ENCODE measurements around the gene MGA.
A peak's percentile ranks its signal among the peaks of the same experiment; 100 is the strongest.
"Not testable (repeated sequence)": the region's sequence is repeated elsewhere in the genome, so short reads cannot be mapped to it uniquely, and the experiment has no call there.

MGA gene

GRCh38 chr15:41714291-41714690 lies 54.1 kb downstream of the MGA start:
- DNase-seq (ENCODE audit: low read depth in 2 of 2), result no peak

GRCh38 chr15:41716864-41717263 lies 56.7 kb downstream of the MGA start:
- DNase-seq (ENCODE audit: low read depth in 2 of 2), result no peak

GRCh38 chr15:41727143-41727542 lies 66.9 kb downstream of the MGA start:
- no peak for DNase-seq (ENCODE audit: low read depth in 2 of 2)

DNA sequence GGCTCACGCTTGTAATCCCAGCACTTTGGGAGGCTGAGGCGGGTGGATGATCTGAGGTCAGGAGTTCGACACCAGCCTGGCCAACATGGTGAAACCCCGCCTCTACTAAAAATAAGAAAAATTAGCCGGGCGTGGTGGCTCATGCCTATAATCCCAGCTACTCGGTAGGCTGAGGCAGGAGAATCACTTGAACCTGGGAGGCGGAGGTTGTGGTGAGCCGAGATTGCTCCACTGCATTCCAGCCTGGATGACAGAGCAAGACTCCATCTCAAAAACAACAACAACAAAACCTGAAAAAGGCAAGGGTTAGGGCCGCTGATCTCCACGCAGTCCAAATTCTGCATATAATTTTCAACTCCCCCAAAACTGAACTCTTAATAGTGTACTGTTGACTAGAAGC lies 67.9 kb downstream of the MGA start:
- DNase-seq (ENCODE audit: low read depth in 2 of 2), result not testable (repeated sequence)

DNA sequence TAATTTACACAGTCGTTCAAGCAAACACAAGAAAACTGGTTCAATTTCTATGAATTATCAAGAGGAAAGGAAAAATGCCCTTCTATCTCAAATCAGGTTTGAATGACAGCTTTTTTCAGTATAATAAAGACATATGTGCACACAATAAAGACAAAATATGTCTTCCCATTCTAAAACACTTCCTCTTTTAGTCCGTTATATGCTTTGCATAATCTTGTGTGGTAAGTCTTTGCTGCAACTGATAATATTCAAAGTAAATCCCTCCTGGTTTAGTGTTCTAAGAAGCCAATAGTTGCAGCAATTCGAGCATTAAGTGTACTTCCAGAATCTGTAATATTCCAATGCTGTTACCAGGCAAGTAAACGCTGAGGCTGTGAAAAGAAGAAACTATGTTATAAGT lies 70.3 kb downstream of the MGA start:
- no peak for DNase-seq (ENCODE audit: low read depth in 2 of 2)

DNA sequence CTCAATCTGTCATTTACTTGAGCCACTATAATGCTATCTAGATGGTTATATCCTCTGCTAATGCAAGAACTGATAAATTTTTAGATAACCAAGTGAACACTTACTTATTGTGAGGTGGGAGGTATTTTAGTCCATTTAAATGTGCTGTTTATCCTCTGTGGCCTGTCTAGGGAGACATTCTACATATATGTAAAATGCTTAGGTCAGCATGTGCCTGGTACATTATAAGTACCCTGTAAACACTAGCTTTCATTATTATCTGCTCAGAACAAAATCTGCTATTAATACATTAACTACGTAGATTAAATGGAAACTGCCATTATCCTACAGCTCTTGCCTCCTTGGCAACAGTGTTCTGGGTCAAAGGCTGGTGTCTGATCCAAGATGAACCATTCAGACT lies 72.3 kb downstream of the MGA start:
- DNase-seq (ENCODE audit: low read depth in 2 of 2), result no peak

GRCh38 chr15:41734079-41734478 lies 73.9 kb downstream of the MGA start:
- DNase-seq (ENCODE audit: low read depth in 2 of 2), result no peak

DNA sequence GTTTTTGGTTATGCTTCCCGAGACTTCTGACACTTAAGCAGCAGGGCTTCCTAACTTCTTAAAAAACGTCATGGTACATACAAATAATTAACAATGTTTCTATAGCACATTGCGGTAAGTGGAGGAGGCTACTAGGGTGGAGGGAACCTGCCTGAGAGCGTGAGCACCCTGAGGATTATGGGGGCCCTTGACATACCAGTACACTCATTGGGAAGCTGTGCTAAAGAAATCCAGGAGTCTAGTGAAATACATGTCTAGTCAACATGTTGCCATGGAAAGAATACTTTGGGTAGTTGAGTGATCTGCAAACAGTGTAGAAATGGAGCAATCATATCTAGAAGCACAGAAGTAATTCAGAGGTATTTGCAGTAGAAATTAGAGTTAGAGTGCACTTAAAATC lies 74.8 kb downstream of the MGA start:
- DNase-seq (ENCODE audit: low read depth in 2 of 2), result no peak

- not testable (repeated sequence) for DNase-seq (ENCODE audit: low read depth in 2 of 2)
Measured at GRCh38 chr15:41735492-41735891, 75.3 kb downstream of the MGA start.

GRCh38 chr15:41746802-41747201 lies 86.6 kb downstream of the MGA start:
- DNase-seq (ENCODE audit: low read depth in 2 of 2), result no peak

DNA sequence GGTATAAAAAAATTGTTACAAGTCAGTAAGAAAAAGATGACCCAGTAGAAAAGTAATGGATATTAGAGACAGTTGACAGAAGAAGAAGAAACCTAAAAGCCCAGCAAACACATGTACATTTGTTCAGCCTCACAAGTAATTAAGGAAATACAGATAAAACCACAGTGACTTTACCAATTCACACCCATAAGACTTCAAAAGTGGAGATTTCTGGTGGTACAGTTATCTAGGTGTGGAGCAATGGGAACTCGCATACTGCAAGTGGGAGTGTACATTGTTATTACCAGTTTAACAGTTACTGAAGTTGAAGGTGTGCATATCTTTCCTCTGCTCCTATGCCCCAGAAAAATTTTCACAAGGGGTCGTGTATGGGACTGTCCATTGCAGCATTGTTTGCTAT lies 96.0 kb downstream of the MGA start:
- DNase-seq (ENCODE audit: low read depth in 2 of 2), result no peak

GRCh38 chr15:41772720-41773331 lies 112.6 kb downstream of the MGA start:
- DNase-seq (ENCODE audit: low read depth in 2 of 2), result peak in 1 of 2 experiments; percentile 22

DNA sequence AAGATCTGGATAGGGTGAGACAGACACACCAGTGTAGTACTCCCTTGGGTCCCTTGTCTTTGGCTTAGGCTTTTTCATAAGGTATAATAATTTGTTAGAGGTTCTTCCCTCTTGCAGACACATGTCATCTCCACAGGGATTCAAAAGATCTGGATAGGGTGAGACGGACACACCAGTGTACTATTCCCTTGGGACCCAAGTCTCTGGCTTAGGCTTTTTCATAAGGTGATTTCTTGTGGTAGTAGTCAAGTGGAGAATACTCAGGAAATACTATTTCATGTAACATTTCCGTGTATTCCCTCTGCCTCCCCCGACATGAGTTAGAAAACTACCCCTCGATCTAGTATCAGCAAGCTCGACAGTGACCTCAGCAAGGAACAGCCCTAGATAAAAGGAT lies 113.1 kb downstream of the MGA start:
- no peak for DNase-seq (ENCODE audit: low read depth in 2 of 2)

DNA sequence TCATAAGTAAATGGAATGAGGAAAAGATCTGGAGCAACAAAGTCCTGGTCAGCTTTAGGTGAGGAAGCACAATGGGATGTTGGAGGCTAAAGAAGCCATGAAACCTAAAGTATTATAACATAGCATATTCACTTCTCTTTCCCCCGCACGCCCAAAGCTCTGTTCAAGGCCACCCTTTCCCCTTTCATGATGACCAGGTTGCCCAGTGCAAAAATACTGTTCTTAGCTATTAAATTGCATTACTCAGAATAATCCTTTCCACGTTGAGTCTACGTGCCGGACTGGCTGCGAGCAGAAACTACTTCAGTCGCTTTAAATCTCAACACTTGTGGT lies 113.5 kb downstream of the MGA start:
- DNase-seq (ENCODE audit: low read depth in 2 of 2), result no peak

DNA sequence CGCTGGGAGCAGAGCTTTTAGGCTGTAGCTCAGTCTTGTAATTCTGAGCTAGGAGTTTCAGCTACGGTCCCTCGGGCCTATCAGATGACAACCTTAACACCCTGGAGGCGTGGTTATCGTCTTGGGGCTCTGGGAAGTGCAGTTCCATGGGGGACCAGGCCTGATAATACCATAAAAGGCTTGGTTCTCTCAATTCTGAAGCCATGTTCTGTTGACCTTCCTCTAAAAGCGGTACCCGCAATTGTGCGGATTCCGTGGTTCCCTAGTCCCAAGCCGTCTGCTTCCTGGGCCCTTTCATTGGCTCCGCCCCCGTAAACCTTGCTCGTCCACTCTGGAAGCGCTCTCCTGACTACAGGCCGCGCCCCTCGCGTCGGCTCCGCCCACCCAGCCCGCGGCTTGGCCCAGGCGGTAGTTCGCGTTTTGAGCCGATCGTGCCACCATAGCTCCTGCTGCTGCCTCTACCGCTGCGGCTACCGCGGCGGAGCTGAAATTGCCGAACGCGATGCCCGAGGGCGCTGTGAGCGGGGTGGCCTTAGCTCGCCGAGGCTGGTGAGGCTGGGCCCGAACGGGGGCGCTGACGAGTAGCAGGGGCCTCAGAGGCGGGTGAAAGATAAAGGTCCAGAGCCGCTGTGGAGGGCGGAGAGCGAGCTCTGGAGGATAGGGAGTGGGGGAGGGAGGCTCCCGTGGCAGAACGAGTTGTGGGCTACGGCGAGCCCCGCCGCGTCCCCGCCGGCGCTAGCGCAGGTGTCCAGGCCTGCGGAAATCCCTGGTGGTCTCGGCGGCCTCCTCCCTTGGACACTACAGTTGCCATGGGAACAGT lies 114.1 kb downstream of the MGA start, which contains the start of gene MAPKBP1:
Gene MAPKBP1 (plus strand): TSS at position 423 of the 820 bp plus-strand sequence. CDS start 792 bp downstream, outside the sequence.
- peak; percentile 94 to 97 for DNase-seq (ENCODE audit: low read depth in 2 of 2)

GRCh38 chr15:41774882-41775417 lies 114.7 kb downstream of the MGA start:
- DNase-seq (ENCODE audit: low read depth in 2 of 2), result peak in 1 of 2 experiments; percentile 5

DNA sequence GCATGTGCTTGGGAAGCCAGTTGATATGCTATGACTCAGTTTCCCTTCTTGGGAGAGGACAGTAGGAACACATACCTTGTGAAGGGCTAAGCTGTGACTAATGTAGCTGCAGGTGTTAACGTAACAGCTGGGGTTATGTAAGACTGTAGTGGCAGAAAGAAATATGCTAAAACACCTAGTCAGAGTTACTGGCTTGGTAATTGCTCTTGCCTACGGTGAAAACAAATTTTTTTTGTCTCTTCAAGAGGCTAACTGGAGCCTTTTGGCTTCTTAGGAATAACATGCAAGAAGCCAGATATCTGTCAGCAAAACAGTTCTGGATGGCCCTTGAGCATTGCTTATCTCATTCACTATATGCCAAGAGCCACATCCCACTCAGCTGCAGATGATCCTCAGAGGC lies 115.4 kb downstream of the MGA start:
- DNase-seq (ENCODE audit: low read depth in 2 of 2), result no peak

DNA sequence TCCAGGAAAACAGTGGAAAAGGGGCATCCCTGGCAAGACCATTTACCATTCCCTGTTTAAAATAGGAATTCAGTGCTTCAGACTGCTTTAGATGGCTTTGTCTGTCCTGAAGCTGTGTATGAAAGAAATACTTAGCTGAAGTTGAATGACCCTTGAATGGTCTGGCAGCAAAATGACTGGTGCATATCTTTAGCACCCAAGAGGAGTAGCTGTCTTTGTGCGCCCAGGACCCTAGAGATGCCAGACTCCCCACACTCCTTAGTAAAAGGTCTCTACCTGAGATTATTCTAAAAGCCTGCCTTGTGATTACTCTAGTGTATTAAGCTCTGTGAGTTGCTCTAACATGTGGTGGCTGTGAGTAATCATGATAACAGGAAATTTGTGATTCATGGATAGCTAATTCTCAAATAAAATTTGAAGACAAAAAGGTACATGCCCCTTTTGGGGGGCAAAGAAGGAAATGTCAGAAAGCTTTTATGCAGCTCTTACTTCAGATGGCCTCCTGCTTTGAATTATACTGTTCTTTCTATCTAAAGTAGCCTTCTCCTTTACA lies 117.3 kb downstream of the MGA start:
- no peak for DNase-seq (ENCODE audit: low read depth in 2 of 2)

DNA sequence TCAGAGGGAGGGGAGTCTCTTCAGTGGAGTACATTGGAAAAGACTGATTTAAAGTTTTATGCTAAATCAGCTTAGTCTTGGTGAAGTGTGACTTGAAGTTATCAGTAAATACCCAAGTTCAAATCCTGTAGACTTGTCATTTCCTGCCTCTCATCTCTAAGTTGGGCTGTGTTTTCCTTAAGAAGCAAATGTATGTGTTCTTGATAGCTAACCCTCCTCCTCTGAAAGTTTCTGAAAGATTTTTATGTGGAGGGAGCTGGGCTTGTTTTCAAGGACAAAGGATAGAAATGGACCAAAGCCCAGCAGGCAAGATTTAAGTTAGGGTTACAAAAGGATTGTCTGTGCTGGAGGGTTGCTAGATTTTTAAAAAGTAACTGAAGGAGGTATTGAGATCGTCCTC lies 118.3 kb downstream of the MGA start:
- DNase-seq (ENCODE audit: low read depth in 2 of 2), result no peak

GRCh38 chr15:41779662-41780157 lies 119.5 kb downstream of the MGA start:
- DNase-seq (ENCODE audit: low read depth in 2 of 2), result no peak

DNA sequence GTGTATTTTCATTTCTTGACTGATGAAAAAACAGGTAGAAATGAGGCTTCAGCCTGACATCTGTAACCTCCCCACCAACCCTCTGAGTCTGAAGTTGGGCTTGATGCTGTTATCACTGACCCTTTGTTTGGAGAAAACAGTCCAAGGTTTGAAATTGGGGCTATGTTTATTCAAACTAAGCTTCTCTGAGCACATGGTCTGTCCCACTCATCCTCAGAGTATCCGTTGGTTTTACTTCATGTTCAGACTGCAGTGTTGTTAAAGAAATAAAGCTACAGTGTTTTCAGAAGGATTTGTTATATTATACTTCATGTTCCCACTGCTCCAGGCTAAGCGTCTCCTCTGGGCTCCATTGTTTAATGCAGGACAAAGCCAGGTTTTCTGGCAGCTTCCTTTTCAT lies 120.1 kb downstream of the MGA start:
- no peak for DNase-seq (ENCODE audit: low read depth in 2 of 2)

DNA sequence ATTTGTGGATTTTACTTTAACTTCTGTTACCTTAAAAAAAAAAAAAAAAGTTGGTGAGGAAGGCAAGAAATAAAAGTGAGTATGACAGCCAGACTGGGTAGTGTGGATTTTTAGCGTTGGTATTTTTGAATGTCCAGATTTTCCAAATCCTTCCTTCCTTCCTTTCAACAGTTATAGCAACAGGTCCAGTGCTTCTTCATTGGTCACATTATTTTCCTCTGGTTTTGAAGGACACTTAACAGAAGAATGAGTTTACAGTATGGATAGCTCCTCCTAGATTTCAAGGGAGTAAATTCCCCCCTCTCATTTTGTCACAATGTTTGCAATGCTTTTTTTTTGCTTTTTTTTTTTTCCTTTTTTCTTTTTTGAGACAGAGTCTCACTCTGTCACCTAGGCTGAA lies 120.5 kb downstream of the MGA start:
- no peak for DNase-seq (ENCODE audit: low read depth in 2 of 2)
